OCI-LY1 (cell line): Measurements from ENCODE around the gene GIPR.
"Not testable (repeated sequence)": the region's sequence is repeated elsewhere in the genome, so short reads cannot be mapped to it uniquely, and the experiment has no call there.

Experiments
- H2AFZ ChIP-seq: fragments of 200-600 bp; sonication (generic), shearing (Covaris generic); 2 replicates; pipeline ENCODE4 v1.6.0; 2014; ENCODE audit warnings: antibody characterized with exemption, mild to moderate bottlenecking, low read length
- H3F3A ChIP-seq: fragments of 200-600 bp; sonication (generic), shearing (Covaris generic); 2 replicates; pipeline ENCODE4 v1.6.0; 2014; ENCODE audit warnings: mild to moderate bottlenecking, antibody characterized with exemption, low read length, moderate library complexity; ENCODE audit not compliant: insufficient read depth
- H3K27ac ChIP-seq: fragments of 200-600 bp; sonication (generic); 2 replicates; pipeline ENCODE4 v1.5.1; 2014; ENCODE audit warnings: low read length, mixed run types, mild to moderate bottlenecking, low read depth; ENCODE audit not compliant: poor library complexity, severe bottlenecking
- H3K27me3 ChIP-seq: fragments of 200-600 bp; sonication (generic); 2 replicates; pipeline ENCODE4 v1.6.0; 2014; ENCODE audit warnings: antibody characterized with exemption, mild to moderate bottlenecking, low read length, moderate library complexity; ENCODE audit not compliant: insufficient read depth
- H3K36me3 ChIP-seq: fragments of 200-600 bp; sonication (generic); 2 replicates; pipeline ENCODE4 v1.6.1; 2014; ENCODE audit warnings: mild to moderate bottlenecking, antibody characterized with exemption, low read length, moderate library complexity, mixed read lengths; ENCODE audit not compliant: insufficient read depth
- H3K4me1 ChIP-seq: fragments of 200-600 bp; sonication (generic); 2 replicates; pipeline ENCODE4 v1.5.1; 2014; ENCODE audit warnings: mild to moderate bottlenecking, low read length, moderate library complexity; ENCODE audit not compliant: insufficient read depth, severe bottlenecking
- H3K4me2 ChIP-seq: fragments of 200-600 bp; sonication (generic), shearing (Covaris generic); 2 replicates; pipeline ENCODE4 v1.6.1; 2014; ENCODE audit warnings: low read length
- H3K4me3 ChIP-seq: fragments of 200-600 bp; sonication (generic); 2 replicates; pipeline ENCODE4 v1.5.1; 2014; ENCODE audit warnings: low read length, low read depth, mild to moderate bottlenecking, mixed read lengths; ENCODE audit not compliant: poor library complexity, severe bottlenecking
- H3K79me2 ChIP-seq: fragments of 200-600 bp; shearing (Covaris generic); 2 replicates; pipeline ENCODE4 v1.6.1; 2016; ENCODE audit warnings: mixed run types, low read length, mixed read lengths; ENCODE audit not compliant: insufficient read depth
- H3K9ac ChIP-seq: fragments of 200-600 bp; sonication (generic), shearing (Covaris generic); 2 replicates; pipeline ENCODE4 v1.6.1; 2014; ENCODE audit warnings: mild to moderate bottlenecking, low read length, mixed read lengths
- H3K9me2 ChIP-seq: fragments of 200-600 bp; sonication (generic), shearing (Covaris generic); 2 replicates; pipeline ENCODE4 v1.6.1; 2014; ENCODE audit warnings: low read depth, mild to moderate bottlenecking, low read length, mixed read lengths
- H3K9me3 ChIP-seq: fragments of 200-600 bp; shearing (Covaris generic); 2 replicates; pipeline ENCODE4 v1.6.1; 2014; ENCODE audit warnings: low read length, mixed read lengths
- H4K20me1 ChIP-seq: fragments of 200-600 bp; sonication (generic), shearing (Covaris generic); 2 replicates; pipeline ENCODE4 v1.6.0; 2016; ENCODE audit warnings: mild to moderate bottlenecking, low read length; ENCODE audit not compliant: insufficient read depth
- CTCF ChIP-seq: fragments of 200-600 bp; sonication (generic), shearing (Covaris generic); IDR thresholded peaks from 2 replicates; pipeline ENCODE4 v1.5.1; 2017; ENCODE audit warnings: mild to moderate bottlenecking, antibody characterized with exemption, low read length, moderate library complexity, mixed read lengths
- EZH2 ChIP-seq: fragments of 200-600 bp; sonication (generic), shearing (Covaris generic); IDR thresholded peaks from 2 replicates; pipeline ENCODE4 v1.8.0; 2017; ENCODE audit warnings: borderline replicate concordance, mixed run types, mild to moderate bottlenecking, antibody characterized with exemption, low read length, moderate library complexity, mixed read lengths

GIPR gene

GRCh38 chr19:45682117-45682516, 14.1 kb downstream of the GIPR start:
- TF ChIP-seq EZH2 (no peak), CTCF (no peak)
- Histone ChIP-seq H3K9ac (peak overlapping the region; percentile 54; the same call in 1 of the 2 replicates), H3K9me2 (no peaks in the 10 kb centered on the region), H2AFZ (no peak overlapping the region), H3K27ac (no peak overlapping the region), H3K4me3 (peak overlapping the region; percentile 53), H3K4me2 (peak overlapping the region; percentile 76), H3F3A (no peaks in the 10 kb centered on the region), H3K79me2 (no peaks in the 10 kb centered on the region), H3K36me3 (peaks cover 36% of the 10 kb centered on the region), H3K4me1 (peaks cover 24% of the 10 kb centered on the region), H4K20me1 (no peaks in the 10 kb centered on the region), H3K9me3 (no peaks in the 10 kb centered on the region), H3K27me3 (no peaks in the 10 kb centered on the region)

DNA sequence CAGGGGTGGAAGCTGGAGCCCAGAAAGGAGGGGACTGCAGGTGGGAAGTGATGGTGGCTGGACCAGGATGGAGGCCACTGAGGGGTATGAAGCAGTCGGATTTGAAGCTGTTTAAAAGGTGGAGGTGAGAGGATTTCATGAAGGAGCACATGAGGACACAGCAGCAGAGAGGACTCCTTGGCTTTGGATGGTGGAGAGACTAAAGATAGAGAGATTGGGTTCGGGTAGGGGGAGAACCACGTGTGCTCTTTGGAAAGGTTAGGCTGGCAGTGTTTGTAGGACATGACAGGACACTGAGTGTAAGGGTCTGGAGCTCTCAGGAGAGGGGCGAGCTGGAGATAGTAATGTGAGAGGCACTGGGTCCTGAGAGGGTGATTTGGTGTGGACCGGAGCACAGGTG, 14.9 kb downstream of the GIPR start:
- H3K36me3 ChIP-seq = peaks cover 43% of the 10 kb centered on the region
- no peak overlapping the region for H3K4me3 ChIP-seq
- no peaks in the 10 kb centered on the region for H3K27me3 ChIP-seq
- TF ChIP-seq CTCF (no peak), EZH2 (no peak)
- H4K20me1 ChIP-seq = no peaks in the 10 kb centered on the region
- no peaks in the 10 kb centered on the region for H3F3A ChIP-seq
- no peak overlapping the region for H3K9ac ChIP-seq
- no peak overlapping the region for H3K27ac ChIP-seq
- no peak overlapping the region for H3K4me2 ChIP-seq
- H3K4me1 ChIP-seq = peaks cover 17% of the 10 kb centered on the region
- no peaks in the 10 kb centered on the region for H3K9me2 ChIP-seq
- no peaks in the 10 kb centered on the region for H3K9me3 ChIP-seq
- H3K79me2 ChIP-seq = no peaks in the 10 kb centered on the region
- no peak overlapping the region for H2AFZ ChIP-seq

DNA sequence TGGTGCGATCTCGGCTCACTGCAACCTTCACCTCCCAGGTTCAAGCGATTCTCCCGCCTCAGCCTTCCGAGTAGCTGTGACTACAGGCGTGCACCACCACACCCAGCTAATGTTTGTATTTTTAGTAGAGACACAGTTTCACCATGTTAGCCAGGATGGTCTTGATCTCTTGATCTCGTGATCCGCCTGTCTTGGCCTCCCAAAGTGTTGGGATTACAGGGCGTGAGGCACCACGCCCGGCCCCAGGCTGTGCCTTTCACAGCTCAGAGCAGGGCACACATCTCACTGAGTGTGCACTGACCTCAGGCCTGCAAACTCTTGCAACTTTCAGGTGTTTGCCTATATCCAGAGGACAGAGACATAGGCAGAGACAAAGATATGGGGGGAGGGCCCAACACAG, 17.0 kb downstream of the GIPR start:
- not testable (repeated sequence) for H4K20me1 ChIP-seq, H3K4me2 ChIP-seq, H3K27ac ChIP-seq, H3K9ac ChIP-seq, H3K27me3 ChIP-seq, H3K9me3 ChIP-seq, H3K79me2 ChIP-seq, H2AFZ ChIP-seq, H3K4me3 ChIP-seq, H3K9me2 ChIP-seq, H3F3A ChIP-seq
- H3K36me3 ChIP-seq = peaks cover 58% of the 10 kb centered on the region
- H3K4me1 ChIP-seq = peaks cover 13% of the 10 kb centered on the region

DNA sequence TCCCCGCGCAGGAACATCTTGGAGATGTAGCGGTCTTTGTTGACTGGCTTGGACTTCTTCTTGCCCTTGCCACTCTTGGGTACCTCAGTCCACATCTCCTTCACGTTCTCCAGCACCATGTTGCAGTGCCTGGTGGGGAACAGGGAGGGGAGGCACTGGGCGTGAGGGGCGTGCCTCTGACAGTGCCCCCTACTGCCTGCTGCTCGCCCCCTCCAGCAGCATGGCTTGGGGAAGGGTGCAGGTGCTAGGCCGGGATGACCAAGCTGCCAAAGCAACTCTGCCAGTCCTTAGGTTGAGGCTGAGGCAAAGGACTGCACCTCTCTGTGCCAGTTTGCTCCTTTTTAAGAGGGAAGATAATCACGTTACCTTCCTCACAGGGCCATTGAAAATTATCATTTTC, 19.6 kb downstream of the GIPR start:
- no peak overlapping the region for H3K4me2 ChIP-seq
- peaks cover 8% of the 10 kb centered on the region for H3K4me1 ChIP-seq
- H3K27ac ChIP-seq = no peak overlapping the region
- H3K79me2 ChIP-seq = peaks cover 11% of the 10 kb centered on the region
- no peak overlapping the region for H2AFZ ChIP-seq
- H3K36me3 ChIP-seq = peaks cover 58% of the 10 kb centered on the region
- no peak overlapping the region for H3K9ac ChIP-seq
- H3K27me3 ChIP-seq = no peaks in the 10 kb centered on the region
- no peaks in the 10 kb centered on the region for H4K20me1 ChIP-seq
- no peak overlapping the region for H3K4me3 ChIP-seq
- no peaks in the 10 kb centered on the region for H3K9me3 ChIP-seq
- H3K9me2 ChIP-seq = no peaks in the 10 kb centered on the region
- no peak for TF ChIP-seq EZH2
- H3F3A ChIP-seq = no peaks in the 10 kb centered on the region
